Right forelimb (tissue), 1 donor: ENCODE data around the gene PAGR1.
"Not testable (repeated sequence)": the region's sequence is repeated elsewhere in the genome, so short reads cannot be mapped to it uniquely, and the experiment has no call there.

ENCODE experiments used
- DNase-seq: peaks from one replicate; pipeline ENCODE4 v3.0.0-alpha.2; 2018

Gene PAGR1

GRCh38 chr16:29815793-29816693, at the start of gene PAGR1:
Gene PAGR1 (plus strand): TSS chr16:29816152. CDS start chr16:29816526, 374 bp downstream.
- peak; percentile 98 for DNase-seq

- DNase-seq = no peak
Measured at GRCh38 chr16:29766571-29766970, 49.4 kb upstream of the PAGR1 start.

- DNase-seq = no peak
Measured at GRCh38 chr16:29767062-29767461, 48.9 kb upstream of the PAGR1 start.

GRCh38 chr16:29769507-29769906, 46.4 kb upstream of the PAGR1 start:
- DNase-seq = no peak

GRCh38 chr16:29770250-29770929, 45.6 kb upstream of the PAGR1 start:
- no peak for DNase-seq

GRCh38 chr16:29772330-29772729, 43.6 kb upstream of the PAGR1 start:
- DNase-seq = not testable (repeated sequence)

- no peak for DNase-seq
Measured at GRCh38 chr16:29774730-29775129, 41.2 kb upstream of the PAGR1 start.

- DNase-seq = no peak
Measured at GRCh38 chr16:29775742-29776408, 40.1 kb upstream of the PAGR1 start.

GRCh38 chr16:29777576-29778350, 38.2 kb upstream of the PAGR1 start, which contains the start of gene ZG16:
Gene ZG16 (plus strand): TSS chr16:29778256. CDS start chr16:29779267, 1,011 bp downstream.
- DNase-seq = no peak

- no peak for DNase-seq
Measured at GRCh38 chr16:29779474-29779873, 36.5 kb upstream of the PAGR1 start.

- not testable (repeated sequence) for DNase-seq
Measured at GRCh38 chr16:29783094-29783953, 32.6 kb upstream of the PAGR1 start.

- DNase-seq = no peak
Measured at GRCh38 chr16:29784157-29784556, 31.8 kb upstream of the PAGR1 start.

- DNase-seq = peak; percentile 78
Measured at GRCh38 chr16:29784901-29785500, 31.0 kb upstream of the PAGR1 start.

- DNase-seq = not testable (repeated sequence)
Measured at GRCh38 chr16:29787155-29787554, 28.8 kb upstream of the PAGR1 start.

- DNase-seq = no peak
Measured at GRCh38 chr16:29789775-29790182, 26.2 kb upstream of the PAGR1 start.

GRCh38 chr16:29790183-29790948, 25.6 kb upstream of the PAGR1 start, which contains the start of gene KIF22:
Gene KIF22 (plus strand): TSS chr16:29790751. CDS start chr16:29790760, 9 bp downstream.
- DNase-seq = peak; percentile 99

GRCh38 chr16:29790949-29791844, 24.8 kb upstream of the PAGR1 start:
- peak; percentile 53 for DNase-seq

- no peak for DNase-seq
Measured at GRCh38 chr16:29791845-29792807, 23.8 kb upstream of the PAGR1 start.
